Uterus (tissue), 4 donors: Measurements from ENCODE around the gene ZMYND10. TPM values are rescaled to one million over a fixed set of nuclear protein-coding genes. Genes with fewer than 3 reads are reported as not detected.

ENCODE experiments used
- DNase-seq, 2 donors: peaks; one replicate each; pipeline ENCODE4 v3.0.0-alpha.2; 2019 to 2020
- H3K27ac ChIP-seq, 2 donors: fragments of 200-600 bp; sonication (generic); 1 replicate in 1 of 2; 2 replicates in 1 of 2; pipeline ENCODE4 v1.5.1; 2016 to 2018
- H3K27me3 ChIP-seq, 2 donors: fragments of 200-600 bp; sonication (generic); one replicate each; pipeline ENCODE4 v1.5.1; 2018 to 2019; ENCODE audit warnings: control low read depth in 1 of 2
- H3K36me3 ChIP-seq, 2 donors: fragments of 200-600 bp; sonication (generic); one replicate each; pipeline ENCODE4 v1.5.1; 2019; ENCODE audit warnings: control low read depth in 1 of 2
- H3K4me1 ChIP-seq, 2 donors: fragments of 200-600 bp; sonication (generic); one replicate each; pipeline ENCODE4 v1.5.1; 2018 to 2019; ENCODE audit warnings: control low read depth in 1 of 2
- H3K4me3 ChIP-seq, 2 donors: fragments of 200-600 bp; sonication (generic); 1 replicate in 1 of 2; 2 replicates in 1 of 2; pipeline ENCODE4 v1.5.1; 2018 to 2019; ENCODE audit warnings: mild to moderate bottlenecking in 1 of 2
- H3K9me3 ChIP-seq, 2 donors: fragments of 200-600 bp; sonication (generic); one replicate each; pipeline ENCODE4 v1.5.1; 2019; ENCODE audit warnings: control low read depth in 1 of 2
- CTCF ChIP-seq, 4 experiments: fragments of 200-600 bp in 2 of 4; fragments of 450-650 bp in 2 of 4; sonication (generic) in 2 of 4; IDR thresholded peaks; one replicate each; pipeline ENCODE4 v1.5.1; 2016 to 2019; ENCODE audit warnings: antibody characterized with exemption in 4 of 4, mild to moderate bottlenecking in 2 of 4, moderate library complexity in 1 of 4
- POLR2A ChIP-seq, 2 donors: fragments of 450-650 bp; IDR thresholded peaks; one replicate each; pipeline ENCODE4 v1.6.1; 2016; ENCODE audit warnings: antibody characterized with exemption in 2 of 2, mild to moderate bottlenecking in 1 of 2, moderate library complexity in 1 of 2
- intact Hi-C: fragments of 100-400 bp; cut with DNase I; formaldehyde crosslinking; loops from one replicate; pipeline ENCODE4 v1.15.1; 2023; ENCODE audit warnings: low total_unique reads
- total RNA-seq, 4 donors: library from RNA; depleted of rRNA in 3 of 4; stranded (reverse); fragments of >200 nt in 3 of 4; gene quantifications; one replicate each; pipeline versions ENCODE4 v1.1.0 to v1.2.4, GENCODE V29; 2014 to 2023
- donor health status: DM: yes; HTN: yes; CAD: no.

The ZMYND10 gene
- total RNA-seq, 4 donors from 2014 or later: 1.5 to 11.4 (median 4.9) TPM

GRCh38 chr3:50359760-50360110, 14.2 kb upstream of the ZMYND10 start:
- H3K27ac ChIP-seq: peak overlapping the region in 1 of 2 donors; percentile 20
- H3K9me3 ChIP-seq: no peaks in the 10 kb centered on the region
- no peak for TF ChIP-seq POLR2A (IDR thresholded peaks at IDR 0.05)
- TF ChIP-seq CTCF (IDR thresholded peaks at IDR 0.05): no peak
- peaks cover 16 to 32% of the 10 kb centered on the region in 2 donors for H3K4me1 ChIP-seq
- peak overlapping the region in 1 of 2 donors; percentile 91 for H3K4me3 ChIP-seq
- H3K27me3 ChIP-seq: no peaks in the 10 kb centered on the region
- DNase-seq: no peak
- intact Hi-C loops: no loop called here
- no peaks in the 10 kb centered on the region for H3K36me3 ChIP-seq

- H3K36me3 ChIP-seq: no peaks in the 10 kb centered on the region
- no peaks in the 10 kb centered on the region for H3K9me3 ChIP-seq
- TF ChIP-seq CTCF (IDR thresholded peaks at IDR 0.05): peak in 1 of 4 experiments; percentile 31
- TF ChIP-seq POLR2A (IDR thresholded peaks at IDR 0.05): peak; percentile 56 to 71
- H3K4me1 ChIP-seq: peaks cover 16 to 27% of the 10 kb centered on the region in 2 donors
- H3K27ac ChIP-seq: peak within 1 kb of the TSS; percentile 89 to 93
- H3K27me3 ChIP-seq: no peaks in the 10 kb centered on the region
- peak within 1 kb of the TSS; percentile 67 to 91 for H3K4me3 ChIP-seq
- DNase-seq: peak; percentile 95 to 99
- intact Hi-C loops: no loop called here
Measured at GRCh38 chr3:50358911-50359759, 13.6 kb upstream of the ZMYND10 start, which contains the start of gene TMEM115. TSS of gene TMEM115 (minus strand) at chr3:50359521. CDS start at chr3:50359063, 458 bp downstream.

- peak overlapping the region; percentile 67 to 91 for H3K4me3 ChIP-seq
- intact Hi-C loops: no loop called here
- TF ChIP-seq POLR2A (IDR thresholded peaks at IDR 0.05): no peak
- no peak for TF ChIP-seq CTCF (IDR thresholded peaks at IDR 0.05)
- no peak for DNase-seq
- H3K4me1 ChIP-seq: peaks cover 16 to 27% of the 10 kb centered on the region in 2 donors
- no peaks in the 10 kb centered on the region for H3K36me3 ChIP-seq
- H3K27me3 ChIP-seq: no peaks in the 10 kb centered on the region
- H3K27ac ChIP-seq: peak overlapping the region; percentile 89 to 93
- H3K9me3 ChIP-seq: no peaks in the 10 kb centered on the region
Measured at GRCh38 chr3:50358355-50358910, 12.9 kb upstream of the ZMYND10 start.

- Histone ChIP-seq H3K4me3 (peak overlapping the region; percentile 67 to 91), H3K4me1 (peaks cover 16 to 27% of the 10 kb centered on the region in 2 donors), H3K36me3 (no peaks in the 10 kb centered on the region), H3K9me3 (no peaks in the 10 kb centered on the region), H3K27ac (peak overlapping the region; percentile 8 to 93), H3K27me3 (no peaks in the 10 kb centered on the region)
- DNase-seq: no peak
- intact Hi-C loops: no loop called here
- TF ChIP-seq POLR2A (IDR thresholded peaks at IDR 0.05) (no peak), CTCF (IDR thresholded peaks at IDR 0.05) (no peak)
Measured at GRCh38 chr3:50357481-50357880, 11.9 kb upstream of the ZMYND10 start.

GRCh38 chr3:50356553-50356952, 11.0 kb upstream of the ZMYND10 start:
- intact Hi-C loops: no loop called here
- H3K27ac ChIP-seq: no peak overlapping the region

More at GRCh38 chr3:50356553-50356952, 11.0 kb upstream of the ZMYND10 start:
- H3K4me1 ChIP-seq: peaks cover 16 to 31% of the 10 kb centered on the region in 2 donors
- no peaks in the 10 kb centered on the region for H3K9me3 ChIP-seq
- TF ChIP-seq CTCF (IDR thresholded peaks at IDR 0.05) (no peak), POLR2A (IDR thresholded peaks at IDR 0.05) (no peak)
- H3K4me3 ChIP-seq: peak overlapping the region in 1 of 2 donors; percentile 67
- H3K36me3 ChIP-seq: no peaks in the 10 kb centered on the region
- no peak for DNase-seq
- H3K27me3 ChIP-seq: no peaks in the 10 kb centered on the region
